ENCODE results near the gene CHD8. TPM values are rescaled to one million over a fixed set of nuclear protein-coding genes. Genes with fewer than 3 reads are reported as not detected.
A peak's percentile ranks its signal among the peaks of the same experiment; 100 is the strongest.

The CHD8 gene
- 10 to 100 TPM; 56.2 to 60.1 TPM for total RNA-seq

GRCh38 chr14:21455912-21456667 is at the start of gene CHD8:
Gene CHD8 (minus strand): TSS chr14:21456123. CDS start chr14:21431643, 24,480 bp downstream.
- no peaks in the 10 kb centered on the region for H3K27me3 ChIP-seq
- H3K4me1 ChIP-seq, result peaks cover 7% of the 10 kb centered on the region
- no peaks in the 10 kb centered on the region for H3K36me3 ChIP-seq
- H3K4me3 ChIP-seq, result peak within 1 kb of the TSS; percentile 71
- TF ChIP-seq, protein P1, sequence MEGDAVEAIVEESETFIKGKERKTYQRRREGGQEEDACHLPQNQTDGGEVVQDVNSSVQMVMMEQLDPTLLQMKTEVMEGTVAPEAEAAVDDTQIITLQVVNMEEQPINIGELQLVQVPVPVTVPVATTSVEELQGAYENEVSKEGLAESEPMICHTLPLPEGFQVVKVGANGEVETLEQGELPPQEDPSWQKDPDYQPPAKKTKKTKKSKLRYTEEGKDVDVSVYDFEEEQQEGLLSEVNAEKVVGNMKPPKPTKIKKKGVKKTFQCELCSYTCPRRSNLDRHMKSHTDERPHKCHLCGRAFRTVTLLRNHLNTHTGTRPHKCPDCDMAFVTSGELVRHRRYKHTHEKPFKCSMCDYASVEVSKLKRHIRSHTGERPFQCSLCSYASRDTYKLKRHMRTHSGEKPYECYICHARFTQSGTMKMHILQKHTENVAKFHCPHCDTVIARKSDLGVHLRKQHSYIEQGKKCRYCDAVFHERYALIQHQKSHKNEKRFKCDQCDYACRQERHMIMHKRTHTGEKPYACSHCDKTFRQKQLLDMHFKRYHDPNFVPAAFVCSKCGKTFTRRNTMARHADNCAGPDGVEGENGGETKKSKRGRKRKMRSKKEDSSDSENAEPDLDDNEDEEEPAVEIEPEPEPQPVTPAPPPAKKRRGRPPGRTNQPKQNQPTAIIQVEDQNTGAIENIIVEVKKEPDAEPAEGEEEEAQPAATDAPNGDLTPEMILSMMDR (IDR thresholded peaks at IDR 0.05), result peak; percentile 33
- peak within 1 kb of the TSS; percentile 89 for H3K27ac ChIP-seq
- peak; percentile 100 for DNase-seq
- H3K9ac ChIP-seq (ENCODE audit: low read depth in 2 of 2, low read length in 2 of 2), result peak within 1 kb of the TSS; percentile 94 to 95
- H3K9me3 ChIP-seq, result no peaks in the 10 kb centered on the region
- intact Hi-C loops (cut with DNase I), result no loop called here

DNA sequence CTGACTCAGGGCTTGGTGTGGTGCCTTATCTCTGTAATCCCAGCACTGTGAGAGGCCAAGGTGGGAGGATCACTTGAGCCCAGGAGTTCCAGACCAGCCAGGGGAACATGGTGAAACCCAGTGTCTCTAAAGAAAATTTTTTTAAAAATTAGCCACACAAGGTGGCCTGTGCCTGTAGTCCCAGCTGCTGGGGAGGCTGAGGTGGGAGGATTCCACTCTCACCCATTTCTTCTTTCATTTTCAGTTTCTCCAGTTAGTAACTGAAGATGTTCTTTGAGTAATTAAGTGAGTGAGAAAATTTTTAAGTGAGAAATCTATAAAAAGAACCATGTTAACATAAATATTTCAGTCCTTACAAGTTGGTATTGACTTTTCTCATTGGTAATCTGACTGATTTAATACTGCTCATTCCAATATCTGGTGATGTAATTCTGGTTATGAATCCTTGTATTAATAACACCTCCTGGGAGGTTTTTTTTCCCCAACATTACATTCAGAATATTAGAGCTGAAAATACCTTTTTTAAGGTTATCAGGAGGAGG is 49.2 kb upstream of the CHD8 start:
- no peak for DNase-seq
- intact Hi-C loops (cut with DNase I), result no loop called here
- Histone ChIP-seq H3K9me3 (no peaks in the 10 kb centered on the region), H3K9ac (ENCODE audit: low read depth in 2 of 2, low read length in 2 of 2) (no peak overlapping the region), H3K4me3 (no peak overlapping the region), H3K27ac (no peak overlapping the region), H3K4me1 (peaks cover 8% of the 10 kb centered on the region), H3K36me3 (peaks cover 11% of the 10 kb centered on the region), H3K27me3 (no peaks in the 10 kb centered on the region)
- TF ChIP-seq, protein P1 (IDR thresholded peaks at IDR 0.05), result no peak

- TF ChIP-seq, protein P1 (IDR thresholded peaks at IDR 0.05), result no peak
These were observed 47.5 kb upstream of the CHD8 start for GRCh38 chr14:21503376-21503775.

DNA sequence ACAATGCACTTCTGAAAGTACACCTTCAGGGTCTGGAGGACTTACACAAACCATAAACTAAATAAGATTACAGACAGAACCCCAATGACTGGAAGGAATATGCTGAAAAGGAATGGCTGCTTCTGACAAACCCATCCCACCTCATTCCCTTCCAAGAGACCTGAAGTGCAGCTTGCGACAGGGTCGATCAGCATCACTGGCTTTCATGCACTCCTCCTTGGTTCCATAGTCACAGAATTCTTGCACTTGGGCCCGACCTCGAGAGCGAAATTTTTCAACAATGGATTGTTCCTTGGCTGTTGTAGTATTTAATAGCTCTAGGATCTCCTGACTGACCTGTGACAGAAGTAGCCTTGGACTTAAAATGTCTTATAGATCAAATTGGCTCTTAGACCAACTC is 45.6 kb upstream of the CHD8 start:
- TF ChIP-seq, protein P1 (IDR thresholded peaks at IDR 0.05), result no peak
- Histone ChIP-seq H3K27ac (no peak overlapping the region), H3K9me3 (no peaks in the 10 kb centered on the region), H3K36me3 (peaks cover 15% of the 10 kb centered on the region), H3K4me1 (no peaks in the 10 kb centered on the region), H3K4me3 (no peak overlapping the region), H3K27me3 (no peaks in the 10 kb centered on the region), H3K9ac (ENCODE audit: low read depth in 2 of 2, low read length in 2 of 2) (no peak overlapping the region)
- intact Hi-C loops (cut with DNase I), result no loop called here
- DNase-seq, result no peak

More at GRCh38 chr14:21503376-21503775, 47.5 kb upstream of the CHD8 start:
- Histone ChIP-seq H3K9me3 (no peaks in the 10 kb centered on the region), H3K9ac (ENCODE audit: low read depth in 2 of 2, low read length in 2 of 2) (no peak overlapping the region), H3K27me3 (no peaks in the 10 kb centered on the region), H3K27ac (no peak overlapping the region), H3K4me3 (no peak overlapping the region), H3K36me3 (peaks cover 11% of the 10 kb centered on the region), H3K4me1 (no peaks in the 10 kb centered on the region)
- intact Hi-C loops (cut with DNase I), result no loop called here
- no peak for DNase-seq

- TF ChIP-seq, protein P1 (IDR thresholded peaks at IDR 0.05), result peak; percentile 44
- Histone ChIP-seq H3K9me3 (no peaks in the 10 kb centered on the region), H3K36me3 (peaks cover 15% of the 10 kb centered on the region), H3K4me1 (no peaks in the 10 kb centered on the region), H3K27ac (no peak overlapping the region), H3K27me3 (no peaks in the 10 kb centered on the region), H3K9ac (ENCODE audit: low read depth in 2 of 2, low read length in 2 of 2) (no peak overlapping the region), H3K4me3 (no peak overlapping the region)
- intact Hi-C loops (cut with DNase I), result loop anchor here (5.0 kb wide), 1 partner anchor 58 kb away; no protein-coding TSS in a partner anchor
- DNase-seq, result no peak
These were observed 42.9 kb upstream of the CHD8 start for GRCh38 chr14:21498540-21499526.

Measured in colonic mucosa (tissue), 4 donors.